HUES48 (cell line): ENCODE measurements around the gene SLC25A28.

Source experiments
- H3K27ac ChIP-seq: one replicate; pipeline ENCODE4 v1.7.0; 2013; ENCODE audit warnings: low read depth, low read length, inconsistent platforms
- H3K27me3 ChIP-seq: 2 replicates; pipeline ENCODE4 v1.6.1; 2013; ENCODE audit warnings: mild to moderate bottlenecking, low read length; ENCODE audit not compliant: control insufficient read depth, insufficient read depth
- H3K36me3 ChIP-seq: 2 replicates; pipeline ENCODE4 v1.6.1; 2013; ENCODE audit warnings: low read length; ENCODE audit not compliant: control insufficient read depth, insufficient read depth
- H3K4me1 ChIP-seq: 2 replicates; pipeline ENCODE4 v1.6.1; 2013; ENCODE audit warnings: mild to moderate bottlenecking, low read length; ENCODE audit not compliant: control insufficient read depth, insufficient read depth
- H3K4me3 ChIP-seq: 2 replicates; pipeline ENCODE4 v1.5.1; 2013; ENCODE audit warnings: mild to moderate bottlenecking, low read depth, low read length
- H3K9ac ChIP-seq: 2 replicates; pipeline ENCODE4 v1.6.1; 2013; ENCODE audit warnings: mild to moderate bottlenecking, low read depth, low read length, moderate library complexity
- H3K9me3 ChIP-seq: 2 replicates; pipeline ENCODE4 v1.6.1; 2013; ENCODE audit warnings: low read length; ENCODE audit not compliant: control insufficient read depth, insufficient read depth

Gene SLC25A28

DNA sequence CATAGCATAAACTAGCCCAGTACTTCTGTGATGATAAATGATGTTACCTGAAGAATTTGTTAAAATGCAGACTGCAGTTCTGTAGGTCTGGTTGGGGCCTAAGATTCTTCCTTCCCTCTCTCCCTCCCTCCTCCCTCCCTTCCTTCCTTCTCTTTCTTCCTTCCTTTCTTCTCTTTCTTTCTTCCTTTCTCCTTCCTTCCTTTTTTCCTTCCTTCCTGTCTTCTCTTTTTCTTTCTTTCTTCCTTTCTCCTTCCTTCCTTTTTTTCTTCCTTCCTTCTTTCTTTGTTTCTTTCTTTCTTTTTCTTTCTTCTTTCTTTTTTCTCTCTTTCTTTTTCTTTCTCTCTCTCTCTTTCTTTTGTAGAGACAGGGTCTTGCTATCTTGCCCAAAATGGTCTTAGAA is 3.7 kb upstream of the SLC25A28 start:
- Histone ChIP-seq H3K9me3 (no peaks in the 10 kb centered on the region), H3K9ac (no peak overlapping the region), H3K27me3 (no peaks in the 10 kb centered on the region), H3K4me3 (no peak overlapping the region), H3K4me1 (peaks cover 13% of the 10 kb centered on the region), H3K36me3 (no peaks in the 10 kb centered on the region), H3K27ac (no peak overlapping the region)

- no peaks in the 10 kb centered on the region for H3K27me3 ChIP-seq
- H3K9ac ChIP-seq: peak overlapping the region; percentile 85
- peaks cover 25% of the 10 kb centered on the region for H3K4me1 ChIP-seq
- no peaks in the 10 kb centered on the region for H3K9me3 ChIP-seq
- peak overlapping the region; percentile 96 for H3K27ac ChIP-seq
- H3K4me3 ChIP-seq: peak overlapping the region; percentile 86
- H3K36me3 ChIP-seq: no peaks in the 10 kb centered on the region
These were observed 1.4 kb upstream of the SLC25A28 start for GRCh38 chr10:99621454-99622251.

- Histone ChIP-seq H3K27me3 (no peaks in the 10 kb centered on the region), H3K4me1 (peaks cover 25% of the 10 kb centered on the region), H3K27ac (peak overlapping the region; percentile 96), H3K4me3 (peak overlapping the region; percentile 86), H3K9ac (peak overlapping the region; percentile 85), H3K36me3 (no peaks in the 10 kb centered on the region), H3K9me3 (no peaks in the 10 kb centered on the region)
These were observed 643 bp upstream of the SLC25A28 start for GRCh38 chr10:99620711-99621453.

- H3K4me1 ChIP-seq: peaks cover 25% of the 10 kb centered on the region
- H3K9ac ChIP-seq: no peak overlapping the region
- H3K27me3 ChIP-seq: no peaks in the 10 kb centered on the region
These were observed 994 bp downstream of the SLC25A28 start for GRCh38 chr10:99619090-99619800.

GRCh38 chr10:99617696-99618095 is 2.5 kb downstream of the SLC25A28 start:
- H3K9me3 ChIP-seq: no peaks in the 10 kb centered on the region
- no peak overlapping the region for H3K4me3 ChIP-seq
- H3K4me1 ChIP-seq: peaks cover 25% of the 10 kb centered on the region
- no peak overlapping the region for H3K27ac ChIP-seq
- no peaks in the 10 kb centered on the region for H3K27me3 ChIP-seq
- peaks cover 2% of the 10 kb centered on the region; the same call in 1 of the 2 replicates for H3K36me3 ChIP-seq
- H3K9ac ChIP-seq: no peak overlapping the region

More at GRCh38 chr10:99619090-99619800, 994 bp downstream of the SLC25A28 start:
- Histone ChIP-seq H3K36me3 (no peaks in the 10 kb centered on the region), H3K4me3 (peak overlapping the region; percentile 77), H3K27ac (no peak overlapping the region), H3K9me3 (no peaks in the 10 kb centered on the region)

DNA sequence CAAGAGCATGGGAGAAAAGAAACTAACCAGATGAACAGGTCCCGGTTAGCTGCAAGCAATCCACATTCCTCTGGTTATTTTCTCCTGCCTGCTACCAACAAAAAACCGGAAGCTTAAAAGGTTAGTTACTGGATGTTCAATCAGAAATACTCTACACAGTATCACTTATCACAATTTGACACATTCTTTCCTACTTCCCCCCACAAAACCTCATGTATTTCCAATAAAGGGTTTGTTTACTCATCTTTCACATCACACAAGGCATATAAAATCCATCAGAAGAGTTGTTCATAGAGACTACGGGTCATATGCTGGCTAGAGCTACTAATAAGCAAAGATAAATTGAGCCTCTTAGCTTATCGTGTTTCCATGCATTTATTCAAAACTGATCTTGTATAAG is 4.8 kb downstream of the SLC25A28 start:
- Histone ChIP-seq H3K4me3 (no peak overlapping the region), H3K4me1 (peaks cover 22% of the 10 kb centered on the region), H3K9me3 (no peaks in the 10 kb centered on the region), H3K27me3 (no peaks in the 10 kb centered on the region), H3K36me3 (peaks cover 12% of the 10 kb centered on the region; the same call in 1 of the 2 replicates), H3K9ac (no peak overlapping the region), H3K27ac (no peak overlapping the region)

GRCh38 chr10:99612167-99612831 is 7.9 kb downstream of the SLC25A28 start:
- Histone ChIP-seq H3K4me3 (no peak overlapping the region), H3K36me3 (peaks cover 14% of the 10 kb centered on the region; the same call in 1 of the 2 replicates), H3K9me3 (no peaks in the 10 kb centered on the region), H3K27ac (no peak overlapping the region), H3K4me1 (0 out of 2 replicates have a peak, but pooled peaks cover 4% of the 10 kb centered on the region), H3K9ac (no peak overlapping the region), H3K27me3 (no peaks in the 10 kb centered on the region)

DNA sequence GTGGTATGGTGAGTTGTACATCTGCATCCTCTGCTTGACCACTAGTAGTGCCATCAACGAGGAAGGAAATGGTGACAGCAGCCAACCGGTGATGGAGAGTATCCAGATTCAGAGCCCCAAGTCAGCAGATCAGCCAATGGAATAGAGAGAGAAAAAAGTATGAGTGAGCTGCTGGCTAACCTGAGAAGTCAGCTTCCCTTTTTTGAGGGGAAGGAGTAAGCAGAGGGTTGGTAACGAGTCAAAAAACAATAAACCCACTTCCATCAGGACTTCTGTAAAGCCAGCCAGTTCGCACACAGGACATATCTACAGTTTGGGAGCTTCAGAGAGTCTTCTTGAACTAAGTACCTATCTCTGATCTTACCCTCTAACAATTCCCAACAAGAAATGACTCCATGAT is 8.9 kb downstream of the SLC25A28 start:
- no peak overlapping the region for H3K9ac ChIP-seq
- H3K36me3 ChIP-seq: peaks cover 14% of the 10 kb centered on the region; the same call in 1 of the 2 replicates
- no peak overlapping the region for H3K4me3 ChIP-seq
- H3K27me3 ChIP-seq: no peaks in the 10 kb centered on the region
- 0 out of 2 replicates have a peak, but pooled peaks cover 4% of the 10 kb centered on the region for H3K4me1 ChIP-seq
- H3K9me3 ChIP-seq: no peaks in the 10 kb centered on the region
- no peak overlapping the region for H3K27ac ChIP-seq

DNA sequence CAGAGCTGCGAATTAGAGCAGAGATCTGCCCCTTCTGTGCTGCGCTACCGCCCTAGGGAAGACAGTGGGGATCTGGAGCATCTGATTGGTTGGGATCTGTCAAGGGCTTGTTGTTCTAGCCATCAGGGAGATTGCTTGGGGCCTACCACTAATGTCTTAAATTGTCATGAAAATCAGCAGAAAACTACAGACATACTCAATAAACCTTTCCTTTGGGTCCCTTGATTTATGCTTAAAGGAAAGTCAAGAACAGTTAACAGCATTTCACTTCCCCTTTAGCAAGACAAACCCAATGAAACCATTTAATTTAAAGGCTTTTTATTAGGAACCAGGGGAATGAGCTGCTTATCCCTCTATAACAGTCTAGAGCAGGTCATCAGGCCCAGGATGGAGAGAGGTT is 10.0 kb downstream of the SLC25A28 start:
- H3K9me3 ChIP-seq: no peaks in the 10 kb centered on the region
- no peak overlapping the region for H3K9ac ChIP-seq
- H3K27me3 ChIP-seq: no peaks in the 10 kb centered on the region
- H3K4me3 ChIP-seq: no peak overlapping the region
- H3K27ac ChIP-seq: no peak overlapping the region
- 0 out of 2 replicates have a peak, but pooled peaks cover 4% of the 10 kb centered on the region for H3K4me1 ChIP-seq
- peaks cover 14% of the 10 kb centered on the region; the same call in 1 of the 2 replicates for H3K36me3 ChIP-seq

GRCh38 chr10:99609186-99609585 is 11.1 kb downstream of the SLC25A28 start:
- Histone ChIP-seq H3K36me3 (peaks cover 14% of the 10 kb centered on the region; the same call in 1 of the 2 replicates), H3K4me3 (no peak overlapping the region), H3K27me3 (no peaks in the 10 kb centered on the region)

More at GRCh38 chr10:99609186-99609585, 11.1 kb downstream of the SLC25A28 start:
- Histone ChIP-seq H3K4me1 (0 out of 2 replicates have a peak, but pooled peaks cover 4% of the 10 kb centered on the region), H3K9me3 (no peaks in the 10 kb centered on the region), H3K27ac (no peak overlapping the region), H3K9ac (no peak overlapping the region)
